H9 (cell line): Measurements from ENCODE around the gene P2RX6. TPM values are rescaled to one million over a fixed set of nuclear protein-coding genes. Genes with fewer than 3 reads are reported as not detected.

Experiments used
- DNase-seq: peaks from one replicate; pipeline ENCODE4 v3.0.0-alpha.2; 2017
- H2AFZ ChIP-seq: one replicate; pipeline ENCODE4 v1.6.1; 2013; ENCODE audit warnings: mild to moderate bottlenecking, low read length, control low read depth, moderate library complexity
- H2AK5ac ChIP-seq: 2 replicates; pipeline ENCODE4 v1.6.1; 2013; ENCODE audit warnings: low read length, control low read depth, mixed read lengths; ENCODE audit not compliant: insufficient read length
- H2BK120ac ChIP-seq: one replicate; pipeline ENCODE4 v1.6.1; 2013; ENCODE audit warnings: low read depth, mild to moderate bottlenecking, low read length, control low read depth, inconsistent platforms; ENCODE audit not compliant: poor library complexity, severe bottlenecking
- H2BK12ac ChIP-seq: 2 replicates; pipeline ENCODE4 v1.6.1; 2013; ENCODE audit warnings: low read length, control low read depth, mixed read lengths, low read depth; ENCODE audit not compliant: insufficient read length
- H2BK15ac ChIP-seq: 2 replicates; pipeline ENCODE4 v1.6.1; 2013; ENCODE audit warnings: low read depth, low read length, control low read depth
- H2BK20ac ChIP-seq: one replicate; pipeline ENCODE4 v1.6.1; 2013; ENCODE audit warnings: low read depth, mild to moderate bottlenecking, low read length, control low read depth, inconsistent platforms; ENCODE audit not compliant: poor library complexity, severe bottlenecking
- H2BK5ac ChIP-seq: 2 replicates; pipeline ENCODE4 v1.6.1; 2013; ENCODE audit warnings: low read length, control low read depth, mixed read lengths; ENCODE audit not compliant: insufficient read length
- H3K14ac ChIP-seq: 2 replicates; pipeline ENCODE4 v1.6.1; 2013; ENCODE audit warnings: low read length, control low read depth; ENCODE audit not compliant: insufficient read depth
- H3K18ac ChIP-seq: 2 replicates; pipeline ENCODE4 v1.6.1; 2013; ENCODE audit warnings: low read depth, mild to moderate bottlenecking, mixed read lengths, low read length, control low read depth; ENCODE audit not compliant: insufficient read length
- H3K23ac ChIP-seq: 2 replicates; pipeline ENCODE4 v1.6.1; 2013; ENCODE audit warnings: low read length, control low read depth, mixed read lengths, low read depth; ENCODE audit not compliant: insufficient read length
- H3K23me2 ChIP-seq: 2 replicates; pipeline ENCODE4 v1.6.1; 2013; ENCODE audit warnings: low read depth, mild to moderate bottlenecking, mixed read lengths, low read length, control low read depth; ENCODE audit not compliant: insufficient read length, poor library complexity, severe bottlenecking
- H3K27ac ChIP-seq: 2 replicates; pipeline ENCODE4 v1.5.1; 2013; ENCODE audit warnings: low read length, control low read depth, mixed read lengths, low read depth; ENCODE audit not compliant: insufficient read length
- H3K27me3 ChIP-seq: 2 replicates; pipeline ENCODE4 v1.6.1; 2013; ENCODE audit warnings: low read length, control low read depth, inconsistent platforms; ENCODE audit not compliant: insufficient read depth
- H3K4ac ChIP-seq: 2 replicates; pipeline ENCODE4 v1.6.1; 2013; ENCODE audit warnings: low read depth, mild to moderate bottlenecking, control low read depth, inconsistent platforms, low read length, moderate library complexity
- H3K4me1 ChIP-seq: 2 replicates; pipeline ENCODE4 v1.6.1; 2013; ENCODE audit warnings: low read length, control low read depth, inconsistent platforms; ENCODE audit not compliant: insufficient read depth
- H3K4me2 ChIP-seq: 2 replicates; pipeline ENCODE4 v1.6.1; 2013; ENCODE audit warnings: low read length, control low read depth, mixed read lengths; ENCODE audit not compliant: insufficient read length, insufficient read depth
- H3K56ac ChIP-seq: 2 replicates; pipeline ENCODE4 v1.6.1; 2013; ENCODE audit warnings: low read depth, mild to moderate bottlenecking, mixed read lengths, low read length, control low read depth; ENCODE audit not compliant: insufficient read length
- H3K79me1 ChIP-seq: 2 replicates; pipeline ENCODE4 v1.6.1; 2013; ENCODE audit warnings: low read depth, mild to moderate bottlenecking, moderate library complexity, low read length, control low read depth, inconsistent platforms; ENCODE audit not compliant: insufficient read depth, poor library complexity, severe bottlenecking
- H3K79me2 ChIP-seq: 2 replicates; pipeline ENCODE4 v1.6.1; 2013; ENCODE audit warnings: low read length, control low read depth, inconsistent platforms; ENCODE audit not compliant: insufficient read depth
- H3K9ac ChIP-seq: 2 replicates; pipeline ENCODE4 v1.6.1; 2013; ENCODE audit warnings: low read length, control low read depth, mixed read lengths; ENCODE audit not compliant: insufficient read length; ENCODE audit errors: extremely low read depth
- H3K9me3 ChIP-seq: one replicate; pipeline ENCODE4 v1.6.1; 2013; ENCODE audit warnings: low read depth, low read length, inconsistent platforms; ENCODE audit not compliant: control insufficient read depth
- H3T11ph ChIP-seq: one replicate; pipeline ENCODE4 v1.6.1; 2013; ENCODE audit warnings: mild to moderate bottlenecking, low read length, control low read depth, inconsistent platforms
- H4K20me1 ChIP-seq: one replicate; pipeline ENCODE4 v1.6.1; 2013; ENCODE audit not compliant: control insufficient read depth, insufficient read length, insufficient read depth
- H4K5ac ChIP-seq: 2 replicates; pipeline ENCODE4 v1.6.1; 2013; ENCODE audit warnings: low read depth, mild to moderate bottlenecking, mixed read lengths, low read length, control low read depth; ENCODE audit not compliant: insufficient read length
- H4K8ac ChIP-seq: replicated peaks from 2 replicates; pipeline ENCODE4 v1.6.1; 2013; ENCODE audit warnings: low read length, control low read depth, mixed read lengths, low read depth; ENCODE audit not compliant: insufficient read length
- H4K91ac ChIP-seq: 2 replicates; pipeline ENCODE4 v1.6.1; 2013; ENCODE audit warnings: low read depth, mild to moderate bottlenecking, moderate library complexity, mixed read lengths, low read length, control low read depth; ENCODE audit not compliant: insufficient read length
- H3K27ac Mint-ChIP-seq, 3 experiments: 2 replicates in 2 of 3; 3 replicates in 1 of 3; pipeline ENCODE4 v1.8.0; 2020 to 2021; ENCODE audit warnings: mixed read lengths in 3 of 3, mild to moderate bottlenecking in 1 of 3, moderate library complexity in 1 of 3
- H3K27me3 Mint-ChIP-seq: 2 replicates; pipeline ENCODE4 v1.8.0; 2021; ENCODE audit warnings: low read depth, mild to moderate bottlenecking, moderate library complexity, mixed read lengths
- H3K36me3 Mint-ChIP-seq, 3 experiments: 2 replicates in 2 of 3; 3 replicates in 1 of 3; pipeline ENCODE4 v1.8.0; 2020 to 2021; ENCODE audit warnings: low read depth in 3 of 3, mixed read lengths in 3 of 3; ENCODE audit not compliant: insufficient read depth in 1 of 3
- H3K4me1 Mint-ChIP-seq, 2 experiments: 2 replicates each; pipeline ENCODE4 v1.8.0; 2020; ENCODE audit warnings: mixed read lengths in 2 of 2
- H3K4me3 Mint-ChIP-seq, 2 experiments: 2 replicates in 1 of 2; 3 replicates in 1 of 2; pipeline ENCODE4 v1.8.0; 2020 to 2021; ENCODE audit warnings: mild to moderate bottlenecking in 2 of 2, mixed read lengths in 2 of 2, moderate library complexity in 1 of 2
- H3K9me3 Mint-ChIP-seq, 2 experiments: 2 replicates in 1 of 2; 3 replicates in 1 of 2; pipeline ENCODE4 v1.8.0; 2020; ENCODE audit warnings: mild to moderate bottlenecking in 2 of 2, mixed read lengths in 2 of 2, moderate library complexity in 1 of 2
- WGBS: extraction: QIAGEN DNeasy Blood & Tissue Kit; methylation state at CpG from one replicate; pipeline ENCODE4 v1.1.7; 2013; ENCODE audit warnings: missing lambda C conversion rate, low lambda C conversion rate, mixed read lengths; ENCODE audit not compliant: insufficient read length; ENCODE audit errors: extremely low coverage; 5-methylcytosine and 5-hydroxymethylcytosine counted together
- total RNA-seq: library from RNA; stranded (reverse); gene quantifications from 2 replicates; pipeline ENCODE4 v1.2.1, GENCODE V29; 2021
- TF ChIP-seq, protein P1 (sequence below): fragments of 200-600 bp; sonication (generic); conservative IDR thresholded peaks from 3 replicates; pipeline ENCODE4 v1.8.0; 2021; ENCODE audit warnings: antibody characterized with exemption, mild to moderate bottlenecking

The P2RX6 gene
- total RNA-seq, 1 experiment from 2014 or later: not detected

DNA sequence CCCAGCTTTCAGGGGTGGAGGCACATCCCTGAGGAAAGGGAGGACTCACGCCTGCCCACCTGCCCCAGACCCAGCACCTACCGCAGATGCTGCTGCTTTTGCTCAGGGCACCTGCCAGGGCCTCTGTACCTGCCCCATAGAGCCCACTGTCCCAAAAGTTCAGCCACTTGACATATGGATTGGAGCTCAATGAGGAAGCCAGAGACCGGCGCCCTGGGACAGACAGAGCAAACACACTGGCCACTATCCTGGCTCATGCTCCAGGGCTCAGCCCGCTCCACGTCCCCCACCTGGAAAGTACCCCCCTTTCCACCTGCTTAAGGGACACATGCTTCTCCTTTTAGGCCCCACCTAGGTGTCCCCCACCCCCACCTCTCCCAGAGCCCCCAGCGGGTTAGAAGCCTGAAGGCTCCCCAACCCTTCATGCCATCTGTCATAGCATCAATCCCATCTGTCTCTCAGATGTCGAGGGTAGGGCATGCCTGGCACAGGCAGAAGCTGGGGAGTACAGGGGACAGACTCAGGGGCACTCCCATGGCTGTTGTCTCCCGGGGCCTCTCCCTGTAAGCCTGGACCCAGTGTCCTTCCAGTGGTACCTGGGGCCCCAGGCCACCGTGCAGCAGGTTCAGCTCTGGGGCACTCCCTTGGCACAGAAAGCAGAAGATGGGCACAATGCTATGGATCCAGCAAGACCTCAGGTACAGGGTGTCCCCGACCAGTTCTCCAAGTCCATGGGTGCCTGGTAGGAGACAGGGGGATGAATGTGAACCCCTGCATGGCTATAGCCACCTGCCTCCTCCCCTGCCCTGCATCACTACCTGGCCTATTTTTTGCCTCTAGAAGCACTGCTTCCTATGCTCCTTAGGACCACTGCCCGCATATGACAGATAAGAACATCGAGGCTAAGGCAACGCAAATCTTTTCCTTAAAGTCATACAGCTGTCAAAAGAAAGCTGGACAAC lies 2.2 kb upstream of the P2RX6 start:
- H3K27me3 Mint-ChIP-seq: peaks cover 47% of the 10 kb centered on the region

More for the DNA sequence above, 2.2 kb upstream of the P2RX6 start:
- no peak overlapping the region for H2BK15ac ChIP-seq
- H3K36me3 Mint-ChIP-seq: peaks cover 0 to 10% (median 0%) of the 10 kb centered on the region in 3 experiments; a peak in 2 of 7 replicates
- no peak overlapping the region for H2AK5ac ChIP-seq
- TF ChIP-seq, protein P1, sequence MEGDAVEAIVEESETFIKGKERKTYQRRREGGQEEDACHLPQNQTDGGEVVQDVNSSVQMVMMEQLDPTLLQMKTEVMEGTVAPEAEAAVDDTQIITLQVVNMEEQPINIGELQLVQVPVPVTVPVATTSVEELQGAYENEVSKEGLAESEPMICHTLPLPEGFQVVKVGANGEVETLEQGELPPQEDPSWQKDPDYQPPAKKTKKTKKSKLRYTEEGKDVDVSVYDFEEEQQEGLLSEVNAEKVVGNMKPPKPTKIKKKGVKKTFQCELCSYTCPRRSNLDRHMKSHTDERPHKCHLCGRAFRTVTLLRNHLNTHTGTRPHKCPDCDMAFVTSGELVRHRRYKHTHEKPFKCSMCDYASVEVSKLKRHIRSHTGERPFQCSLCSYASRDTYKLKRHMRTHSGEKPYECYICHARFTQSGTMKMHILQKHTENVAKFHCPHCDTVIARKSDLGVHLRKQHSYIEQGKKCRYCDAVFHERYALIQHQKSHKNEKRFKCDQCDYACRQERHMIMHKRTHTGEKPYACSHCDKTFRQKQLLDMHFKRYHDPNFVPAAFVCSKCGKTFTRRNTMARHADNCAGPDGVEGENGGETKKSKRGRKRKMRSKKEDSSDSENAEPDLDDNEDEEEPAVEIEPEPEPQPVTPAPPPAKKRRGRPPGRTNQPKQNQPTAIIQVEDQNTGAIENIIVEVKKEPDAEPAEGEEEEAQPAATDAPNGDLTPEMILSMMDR: no peak
- H2BK5ac ChIP-seq: no peak overlapping the region
- no peaks in the 10 kb centered on the region for H3K79me2 ChIP-seq
- H4K8ac ChIP-seq: no peak overlapping the region
- H3K9me3 Mint-ChIP-seq: no peaks in the 10 kb centered on the region
- H4K20me1 ChIP-seq: no peaks in the 10 kb centered on the region
- H3T11ph ChIP-seq: no peak overlapping the region
- no peak overlapping the region for H2BK120ac ChIP-seq
- no peak overlapping the region for H3K14ac ChIP-seq
- H3K79me1 ChIP-seq: no peaks in the 10 kb centered on the region
- peaks cover 33 to 54% of the 10 kb centered on the region in 2 experiments for H3K4me1 Mint-ChIP-seq
- no peaks in the 10 kb centered on the region for H3K27me3 ChIP-seq
- no peak overlapping the region for H3K4ac ChIP-seq
- H3K27ac Mint-ChIP-seq: no peak overlapping the region
- H4K91ac ChIP-seq: no peak overlapping the region
- H3K4me3 Mint-ChIP-seq: peak overlapping the region; percentile 80 to 95
- no peaks in the 10 kb centered on the region for H3K9me3 ChIP-seq
- no peak overlapping the region for H3K18ac ChIP-seq
- H3K23me2 ChIP-seq: peaks cover 7% of the 10 kb centered on the region
- no peak overlapping the region for H3K27ac ChIP-seq
- no peak overlapping the region for H3K4me2 ChIP-seq
- no peak overlapping the region for H3K9ac ChIP-seq
- no peak overlapping the region for H3K56ac ChIP-seq
- no peak overlapping the region for H2BK12ac ChIP-seq
- H2BK20ac ChIP-seq: no peak overlapping the region
- no CpG with 5 or more reads among the region's 14 CpGs for WGBS
- no peak overlapping the region for H3K23ac ChIP-seq
- H4K5ac ChIP-seq: no peak overlapping the region
- DNase-seq: no peak
- peaks cover 3% of the 10 kb centered on the region; the same call in 1 of the 2 replicates for H3K4me1 ChIP-seq
- no peak overlapping the region for H2AFZ ChIP-seq
